Stomach (tissue), 4 donors: ENCODE measurements around the gene ZNF594.
"Not testable (repeated sequence)": the region's sequence is repeated elsewhere in the genome, so short reads cannot be mapped to it uniquely, and the experiment has no call there.

ENCODE experiments used
- CTCF ChIP-seq, 7 experiments: fragments of 450-650 bp in 4 of 7; fragments of 200-600 bp in 3 of 7; sonication (generic) in 3 of 7; IDR thresholded peaks; one replicate each; pipeline ENCODE4 v1.5.1; 2016 to 2019; ENCODE audit warnings: antibody characterized with exemption in 7 of 7, control low read depth in 2 of 7, mild to moderate bottlenecking in 1 of 7
- POLR2A ChIP-seq, 4 donors: fragments of 450-650 bp; IDR thresholded peaks; one replicate each; pipeline ENCODE4 v1.6.1; 2016; ENCODE audit warnings: antibody characterized with exemption in 4 of 4, control low read depth in 2 of 4, mild to moderate bottlenecking in 1 of 4, moderate library complexity in 1 of 4
- POLR2AphosphoS5 ChIP-seq, 3 donors: sonication (generic); formaldehyde crosslinking; IDR thresholded peaks; one replicate each; pipeline ENCODE4 v1.6.1; 2016; ENCODE audit warnings: antibody characterized with exemption in 3 of 3

GRCh38 chr17:5130687-5131086 lies 61.0 kb downstream of the ZNF594 start:
- TF ChIP-seq CTCF, POLR2A, POLR2AphosphoS5 (IDR thresholded peaks at IDR 0.05): not testable (repeated sequence)
